ENCODE results near the gene TSC22D1. TPM values are rescaled to one million over a fixed set of nuclear protein-coding genes. Genes with fewer than 3 reads are reported as not detected.
A peak's percentile ranks its signal among the peaks of the same experiment; 100 is the strongest.

Gene TSC22D1
- total RNA-seq, 4 donors from 2014 or later = 70.1 to 194 (median 152) TPM

DNA sequence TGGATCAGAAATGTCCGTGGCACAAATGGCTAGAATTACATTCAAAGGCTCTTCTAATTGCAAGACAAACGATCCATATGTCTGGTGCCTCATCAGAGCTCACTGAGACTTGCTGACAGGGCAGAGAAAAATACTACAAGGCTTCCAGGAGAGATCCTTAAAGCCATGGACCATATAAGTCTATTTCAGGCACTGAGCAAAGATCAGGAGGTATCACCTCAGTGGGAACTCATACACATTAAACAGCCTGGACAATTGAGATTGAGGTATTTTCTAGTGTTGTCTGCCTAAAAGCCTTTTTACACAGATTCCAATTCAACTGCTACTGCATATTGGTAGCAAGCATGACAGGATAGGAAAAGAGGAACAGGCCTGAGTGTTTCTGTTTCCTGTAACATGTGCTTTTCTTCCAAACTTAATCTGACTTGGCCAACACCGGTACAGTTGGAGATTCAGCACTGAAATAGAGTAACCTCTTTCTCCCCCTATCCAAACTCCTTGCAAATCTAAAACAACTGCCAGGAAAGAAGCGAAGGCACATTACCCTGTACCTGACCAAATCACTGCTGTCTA, 136.6 kb downstream of the TSC22D1 start:
- H3K9me3 ChIP-seq = no peaks in the 10 kb centered on the region
- no peaks in the 10 kb centered on the region for H3K27me3 ChIP-seq
- H3K4me1 ChIP-seq = peaks cover 0 to 18% (median 3%) of the 10 kb centered on the region in 4 donors
- H3K36me3 ChIP-seq = peaks cover 0 to 5% (median 0%) of the 10 kb centered on the region in 3 donors
- TF ChIP-seq, protein P1, sequence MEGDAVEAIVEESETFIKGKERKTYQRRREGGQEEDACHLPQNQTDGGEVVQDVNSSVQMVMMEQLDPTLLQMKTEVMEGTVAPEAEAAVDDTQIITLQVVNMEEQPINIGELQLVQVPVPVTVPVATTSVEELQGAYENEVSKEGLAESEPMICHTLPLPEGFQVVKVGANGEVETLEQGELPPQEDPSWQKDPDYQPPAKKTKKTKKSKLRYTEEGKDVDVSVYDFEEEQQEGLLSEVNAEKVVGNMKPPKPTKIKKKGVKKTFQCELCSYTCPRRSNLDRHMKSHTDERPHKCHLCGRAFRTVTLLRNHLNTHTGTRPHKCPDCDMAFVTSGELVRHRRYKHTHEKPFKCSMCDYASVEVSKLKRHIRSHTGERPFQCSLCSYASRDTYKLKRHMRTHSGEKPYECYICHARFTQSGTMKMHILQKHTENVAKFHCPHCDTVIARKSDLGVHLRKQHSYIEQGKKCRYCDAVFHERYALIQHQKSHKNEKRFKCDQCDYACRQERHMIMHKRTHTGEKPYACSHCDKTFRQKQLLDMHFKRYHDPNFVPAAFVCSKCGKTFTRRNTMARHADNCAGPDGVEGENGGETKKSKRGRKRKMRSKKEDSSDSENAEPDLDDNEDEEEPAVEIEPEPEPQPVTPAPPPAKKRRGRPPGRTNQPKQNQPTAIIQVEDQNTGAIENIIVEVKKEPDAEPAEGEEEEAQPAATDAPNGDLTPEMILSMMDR (IDR thresholded peaks at IDR 0.05) = no peak
- TF ChIP-seq POLR2A (IDR thresholded peaks at IDR 0.05) = no peak
- no peak overlapping the region for H3K4me3 ChIP-seq
- no peak for DNase-seq
- H3K27ac ChIP-seq = no peak overlapping the region

GRCh38 chr13:44438234-44438579, 137.9 kb downstream of the TSC22D1 start:
- TF ChIP-seq POLR2A (IDR thresholded peaks at IDR 0.05) = no peak
- TF ChIP-seq, protein P1 (IDR thresholded peaks at IDR 0.05) = no peak
- no peak overlapping the region for H3K27ac ChIP-seq
- H3K27me3 ChIP-seq = no peaks in the 10 kb centered on the region
- H3K36me3 ChIP-seq = peaks cover 0 to 18% (median 0%) of the 10 kb centered on the region in 3 donors
- H3K9me3 ChIP-seq = no peaks in the 10 kb centered on the region
- DNase-seq = no peak
- H3K4me1 ChIP-seq = peaks cover 0 to 24% (median 3%) of the 10 kb centered on the region in 4 donors
- no peak overlapping the region for H3K4me3 ChIP-seq

DNA sequence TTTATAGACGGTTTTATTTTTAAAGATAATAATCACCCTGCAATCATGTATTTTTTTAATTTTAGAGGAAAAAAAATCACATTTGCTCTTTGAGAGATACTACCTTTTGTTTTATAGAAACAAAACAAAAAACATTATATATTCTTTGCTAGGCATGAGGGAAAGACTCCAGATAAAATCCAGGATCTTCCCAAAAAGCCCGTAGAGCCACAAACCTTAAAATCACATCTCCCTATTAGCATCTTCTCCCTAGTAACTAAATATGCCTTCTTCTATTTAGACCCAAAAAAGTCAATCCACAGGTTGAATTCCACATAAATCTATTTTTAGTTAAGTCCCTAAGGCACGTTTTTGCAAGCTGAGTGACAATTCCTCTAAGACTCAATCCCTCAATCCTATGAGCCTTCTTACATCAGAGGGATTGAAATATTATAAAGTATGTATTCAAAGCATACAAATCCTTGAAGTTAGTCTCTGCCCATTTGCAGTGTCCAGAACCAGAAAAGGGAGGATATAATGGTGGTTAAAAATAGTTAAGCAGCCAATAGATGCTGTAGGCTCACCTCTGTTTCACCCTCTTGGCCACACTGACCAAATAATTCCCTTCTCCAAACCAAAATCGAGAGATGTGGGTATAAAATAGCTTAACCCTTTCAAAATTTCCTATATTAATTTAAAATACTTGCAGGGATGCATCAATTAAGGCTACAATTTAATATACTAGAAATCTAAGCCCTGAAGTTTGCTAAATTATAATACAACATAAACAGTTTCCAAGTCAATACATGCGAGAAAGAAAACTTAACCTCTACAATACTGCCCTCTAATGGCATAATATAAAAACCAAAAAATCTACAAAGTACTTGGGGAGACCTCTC, 138.5 kb downstream of the TSC22D1 start:
- TF ChIP-seq, protein P1 (IDR thresholded peaks at IDR 0.05) = peak in 5 of 6 experiments; percentile 57 to 71 (median 67)
- TF ChIP-seq POLR2A (IDR thresholded peaks at IDR 0.05) = no peak
- Histone ChIP-seq H3K36me3 (peaks cover 0 to 22% (median 0%) of the 10 kb centered on the region in 3 donors), H3K9me3 (no peaks in the 10 kb centered on the region), H3K27me3 (no peaks in the 10 kb centered on the region), H3K4me1 (peaks cover 0 to 24% (median 3%) of the 10 kb centered on the region in 4 donors), H3K27ac (peak overlapping the region in 3 of 4 donors; percentile 81 to 96 (median 92)), H3K4me3 (peak overlapping the region; percentile 47 to 82 (median 59))
- DNase-seq = no peak

DNA sequence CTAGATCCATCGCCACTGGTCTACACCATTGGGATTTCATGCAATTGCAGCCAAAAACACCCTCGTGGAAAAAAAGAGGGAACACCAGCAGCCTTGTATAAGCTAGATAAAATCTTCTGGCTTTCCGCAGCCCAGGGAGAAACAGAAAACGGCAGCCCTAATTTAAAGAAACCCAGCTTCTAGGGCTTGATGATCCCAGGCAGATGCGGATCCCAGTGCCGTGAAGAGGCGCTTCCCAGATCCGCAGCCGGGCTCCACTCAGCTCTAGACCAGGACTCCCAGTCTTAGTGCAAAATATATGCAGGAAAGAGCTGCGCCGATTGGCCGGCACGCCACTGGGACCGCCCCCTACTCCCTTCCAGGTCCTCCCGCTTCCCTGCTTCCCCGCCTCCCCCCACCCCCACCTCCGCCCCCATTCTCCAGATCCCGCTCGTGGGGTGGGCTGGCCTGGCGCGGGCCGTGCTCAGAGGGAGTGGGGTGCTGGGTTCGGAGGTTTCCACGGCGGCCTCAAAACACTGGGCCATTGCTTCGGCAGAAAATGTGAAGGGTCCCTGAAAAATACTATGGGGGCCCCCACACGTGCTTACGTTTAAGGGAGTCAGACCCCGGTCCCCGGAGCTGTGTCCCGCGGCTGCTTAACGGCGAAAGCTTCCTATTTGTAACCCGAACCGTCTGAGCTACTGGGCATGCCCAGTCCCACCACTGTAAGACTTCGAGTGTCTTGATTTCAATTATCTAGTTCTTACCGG, 139.4 kb downstream of the TSC22D1 start:
- DNase-seq = peak; percentile 72 to 96 (median 96)
- Histone ChIP-seq H3K4me3 (peak overlapping the region; percentile 47 to 82 (median 59)), H3K9me3 (no peaks in the 10 kb centered on the region), H3K27ac (peak overlapping the region; percentile 73 to 96 (median 86)), H3K27me3 (no peaks in the 10 kb centered on the region), H3K4me1 (peaks cover 0 to 24% (median 3%) of the 10 kb centered on the region in 4 donors), H3K36me3 (peaks cover 0 to 22% (median 0%) of the 10 kb centered on the region in 3 donors)
- TF ChIP-seq, protein P1 (IDR thresholded peaks at IDR 0.05) = peak in 1 of 6 experiments; percentile 12
- peak; percentile 98 to 99 for TF ChIP-seq POLR2A (IDR thresholded peaks at IDR 0.05)

- peaks cover 0 to 22% (median 0%) of the 10 kb centered on the region in 3 donors for H3K36me3 ChIP-seq
- H3K4me3 ChIP-seq = peak overlapping the region; percentile 47 to 82 (median 59)
- DNase-seq = no peak
- TF ChIP-seq, protein P1 (IDR thresholded peaks at IDR 0.05) = no peak
- TF ChIP-seq POLR2A (IDR thresholded peaks at IDR 0.05) = no peak
- no peaks in the 10 kb centered on the region for H3K9me3 ChIP-seq
- H3K4me1 ChIP-seq = peaks cover 0 to 24% (median 3%) of the 10 kb centered on the region in 4 donors
- peak overlapping the region; percentile 73 to 96 (median 86) for H3K27ac ChIP-seq
- H3K27me3 ChIP-seq = no peaks in the 10 kb centered on the region
Measured at GRCh38 chr13:44435919-44436510, 140.1 kb downstream of the TSC22D1 start.

Measured in Peyer's patch (tissue), 4 donors.